Middle frontal gyrus (tissue), 1 donor: ENCODE measurements around the gene ASB8.

ENCODE experiments used
- DNase-seq: peaks from one replicate; pipeline ENCODE4 v3.0.0-alpha.2; 2015; ENCODE audit warnings: low spot score; ENCODE audit errors: extremely low spot score

Gene ASB8, protein sequence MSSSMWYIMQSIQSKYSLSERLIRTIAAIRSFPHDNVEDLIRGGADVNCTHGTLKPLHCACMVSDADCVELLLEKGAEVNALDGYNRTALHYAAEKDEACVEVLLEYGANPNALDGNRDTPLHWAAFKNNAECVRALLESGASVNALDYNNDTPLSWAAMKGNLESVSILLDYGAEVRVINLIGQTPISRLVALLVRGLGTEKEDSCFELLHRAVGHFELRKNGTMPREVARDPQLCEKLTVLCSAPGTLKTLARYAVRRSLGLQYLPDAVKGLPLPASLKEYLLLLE

DNA sequence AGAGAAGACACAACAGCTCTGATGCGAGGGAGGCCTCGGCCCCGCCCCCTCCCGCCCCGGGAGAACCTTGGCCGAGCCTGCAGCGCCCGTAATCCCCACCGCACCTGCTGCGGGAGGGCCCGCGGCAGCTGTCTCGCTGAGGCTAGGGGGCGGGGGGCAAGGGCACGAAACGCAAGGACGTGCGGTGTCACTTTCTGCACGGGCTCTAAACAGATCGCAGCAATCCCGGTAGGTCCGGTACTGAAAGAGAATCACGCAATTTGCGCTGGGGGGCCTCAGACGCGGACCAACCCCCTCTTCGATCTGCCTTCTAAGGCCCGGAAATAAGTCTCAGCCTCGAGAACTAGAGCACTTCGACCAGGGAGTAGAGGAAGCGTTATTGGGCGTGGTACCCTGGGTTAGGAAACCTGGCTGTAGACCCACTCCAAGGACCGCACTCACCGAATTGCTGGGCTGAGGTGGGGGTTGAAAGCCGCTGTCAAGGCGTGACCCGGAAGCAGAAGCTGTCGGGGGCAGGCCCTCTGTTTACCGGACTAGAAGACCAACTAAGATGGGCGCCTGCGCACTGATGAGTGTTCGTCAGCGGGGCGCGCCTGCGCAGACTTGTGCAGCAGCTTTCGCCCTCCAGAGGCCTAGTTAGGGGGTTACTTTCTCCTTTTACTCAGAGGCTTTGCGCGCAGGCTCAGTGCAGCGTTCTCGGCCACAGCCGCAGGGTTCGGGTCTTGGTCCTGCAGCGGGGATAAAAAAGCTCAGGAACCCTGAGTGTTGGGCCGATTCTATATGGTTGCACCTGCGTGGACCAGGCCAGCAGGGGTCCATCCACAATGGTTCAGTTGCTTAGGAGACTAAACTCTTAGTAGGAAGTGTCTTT is at the start of gene ASB8:
ASB8 (minus strand) TSS at position 498 of the 871 bp plus-strand sequence. CDS start 4,019 bp downstream, outside the sequence.
- peak; percentile 93 for DNase-seq

DNA sequence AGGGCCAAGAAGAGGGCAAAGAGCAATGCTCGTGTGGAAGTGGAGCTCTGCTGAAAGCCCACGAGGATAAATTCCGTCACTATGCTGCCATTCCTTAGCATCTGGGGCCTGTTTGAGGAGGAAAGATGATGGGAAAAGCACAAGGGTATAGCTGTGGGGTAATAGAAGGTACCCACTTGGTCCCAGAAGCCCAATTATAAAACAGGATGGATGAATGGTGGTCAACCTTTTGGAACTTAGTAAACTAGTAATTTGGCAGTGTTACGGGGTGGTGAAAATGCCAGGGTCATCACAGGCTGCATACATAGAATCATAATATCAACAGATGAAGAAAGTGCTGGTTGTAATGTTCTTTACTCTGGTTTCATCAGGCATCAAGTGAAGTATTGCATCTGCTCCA is 45.9 kb upstream of the ASB8 start, which contains the start of gene OR10AD1:
OR10AD1 (minus strand) TSS at position 101 of the 400 bp plus-strand sequence; CDS start at position 101, 0 bp downstream.
- DNase-seq: no peak

DNA sequence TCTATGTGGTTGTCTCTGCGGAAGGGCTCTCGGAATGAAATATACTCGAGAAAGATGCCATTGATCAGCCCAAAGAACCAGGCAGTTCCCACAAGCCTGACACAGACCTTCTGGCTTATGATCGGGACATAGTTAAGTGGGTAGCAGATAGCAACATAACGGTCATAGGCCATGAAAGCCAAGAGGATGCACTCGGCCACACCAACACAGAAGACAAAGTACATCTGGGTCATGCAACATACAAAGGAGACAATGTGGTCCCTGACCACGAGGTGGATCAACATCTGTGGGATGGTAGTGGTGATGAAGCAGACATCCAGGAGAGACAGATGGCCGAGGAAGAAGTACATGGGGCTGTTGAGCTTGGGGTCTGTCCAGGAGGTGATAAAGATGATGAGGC is 45.5 kb upstream of the ASB8 start:
- DNase-seq: no peak

DNA sequence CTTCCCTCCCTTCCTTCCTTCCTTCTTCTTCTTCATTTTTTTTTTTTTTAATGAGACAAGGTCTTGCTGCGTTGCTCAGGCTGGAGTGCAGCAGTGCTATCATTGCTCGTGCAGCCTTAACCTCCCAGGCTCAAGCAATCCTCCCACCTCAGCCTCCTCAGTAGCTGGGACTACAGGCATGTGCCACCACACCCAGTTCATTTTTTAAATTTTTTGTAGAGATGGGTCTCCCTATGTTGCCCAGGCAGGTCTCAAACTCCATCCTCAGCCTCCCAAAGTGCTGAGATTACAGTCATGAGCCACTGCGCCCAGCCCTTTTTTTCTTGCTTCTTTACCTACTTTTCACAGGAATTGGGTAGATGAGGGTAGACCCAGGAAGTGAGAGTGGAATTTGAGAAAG is 44.2 kb upstream of the ASB8 start:
- no peak for DNase-seq

DNA sequence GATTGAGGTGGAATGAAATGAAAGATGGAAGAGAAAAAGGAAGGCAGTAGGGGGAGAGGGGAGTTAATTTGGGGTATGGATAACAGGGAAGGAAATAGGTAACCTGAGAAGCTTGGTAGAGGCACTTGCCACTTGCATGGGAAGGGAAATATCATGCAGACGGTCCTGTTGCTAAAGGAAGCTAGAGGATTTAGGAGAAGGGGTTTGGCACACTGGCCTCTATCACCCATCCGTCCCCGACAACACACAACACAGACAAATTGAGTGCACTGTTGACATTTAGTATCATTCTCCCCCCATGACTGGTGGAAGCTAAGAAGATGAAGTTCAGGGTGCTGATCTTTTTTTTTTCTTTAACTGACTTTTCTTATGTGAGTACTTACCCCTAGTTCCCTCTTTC is 43.8 kb upstream of the ASB8 start:
- DNase-seq: no peak

DNA sequence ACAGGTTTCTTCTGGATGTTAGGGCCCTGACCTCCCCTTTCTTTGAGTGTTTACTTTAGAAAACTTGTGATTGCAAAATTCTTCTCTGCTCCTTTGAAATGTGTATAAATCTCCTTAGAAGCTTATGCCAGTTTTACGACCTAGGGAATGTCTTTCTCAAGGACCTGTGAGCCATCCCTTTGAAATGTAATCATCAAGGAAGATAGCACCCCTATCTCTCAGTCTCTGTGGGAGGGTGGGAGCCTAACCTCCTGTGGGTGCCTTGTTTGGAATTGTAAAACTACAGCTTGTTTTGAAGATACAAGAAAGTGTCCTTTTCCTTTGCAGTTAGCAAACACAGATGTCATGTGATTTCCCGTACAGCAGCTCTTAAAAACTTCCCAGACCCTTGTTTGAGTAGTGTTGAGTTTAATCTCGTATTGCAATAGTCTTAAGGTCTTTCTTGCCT is 42.5 kb upstream of the ASB8 start:
- no peak for DNase-seq

DNA sequence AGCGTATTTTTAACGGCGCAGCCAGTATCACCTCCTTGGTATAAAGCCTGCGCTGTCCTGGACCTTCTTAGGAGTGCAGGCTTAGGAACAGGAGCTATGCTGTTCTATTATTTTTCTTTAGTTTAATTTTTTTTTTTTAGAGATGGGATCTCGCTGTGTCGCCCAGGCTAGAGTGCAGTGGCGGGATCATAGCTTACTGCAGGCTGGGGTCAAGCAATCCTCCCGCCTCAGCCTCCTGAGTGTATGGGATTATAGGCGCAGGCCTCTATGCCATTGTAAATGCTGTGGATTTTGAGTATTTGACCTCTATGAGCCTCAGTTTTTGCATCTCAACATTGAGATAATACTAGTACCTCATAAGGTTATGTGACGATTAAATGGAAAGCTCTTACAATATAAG is 41.7 kb upstream of the ASB8 start:
- DNase-seq: no peak

DNA sequence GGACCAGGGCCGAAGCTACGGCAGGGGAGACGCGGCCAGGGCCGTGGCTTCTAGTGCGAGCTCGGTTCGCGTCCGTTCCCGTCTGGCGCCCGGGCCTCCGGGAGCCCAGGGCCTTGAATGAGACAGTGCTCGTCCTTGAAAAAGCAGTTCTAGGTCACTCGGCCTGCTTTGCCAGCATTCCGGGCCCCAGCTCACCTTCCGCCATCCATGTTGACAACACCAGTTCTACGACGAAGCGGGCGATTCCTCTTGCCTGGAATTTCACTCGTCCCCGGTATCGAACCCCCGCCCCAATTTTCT is 41.3 kb upstream of the ASB8 start:
- DNase-seq: no peak

DNA sequence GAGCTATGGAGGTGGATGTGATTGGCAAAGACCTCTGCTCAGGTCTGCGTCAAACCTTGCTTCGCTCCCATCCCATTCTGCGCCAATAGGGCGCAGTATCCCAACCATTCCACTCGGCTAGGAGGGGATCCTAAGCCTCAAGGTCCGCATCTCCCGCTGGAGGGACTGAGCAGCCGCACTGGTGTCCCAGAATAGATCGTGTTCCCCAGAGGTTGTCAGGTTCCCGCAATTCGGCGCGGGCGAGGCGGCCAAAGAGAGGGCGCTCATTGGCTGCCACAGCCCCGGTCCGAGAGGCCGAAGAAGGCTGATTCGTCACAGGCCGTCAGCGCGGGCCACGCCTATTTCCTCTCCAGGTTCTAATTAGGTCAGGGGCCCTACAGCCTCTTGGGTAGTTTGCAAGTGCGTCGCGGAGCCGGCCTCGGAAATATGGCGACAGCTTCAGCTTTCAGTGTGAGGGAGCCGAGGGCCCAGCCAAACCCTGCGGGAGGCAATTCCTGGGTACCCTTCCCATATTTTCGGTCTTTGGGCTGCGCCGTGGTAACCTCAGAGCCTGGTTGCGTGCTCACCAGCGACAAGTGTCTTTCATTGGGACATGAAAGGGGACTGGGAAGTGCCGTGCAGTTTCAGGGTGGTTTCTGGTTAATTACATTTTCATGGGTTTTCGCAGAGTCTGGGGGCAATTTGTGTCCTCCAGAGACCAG is 40.8 kb upstream of the ASB8 start:
- peak; percentile 88 for DNase-seq

DNA sequence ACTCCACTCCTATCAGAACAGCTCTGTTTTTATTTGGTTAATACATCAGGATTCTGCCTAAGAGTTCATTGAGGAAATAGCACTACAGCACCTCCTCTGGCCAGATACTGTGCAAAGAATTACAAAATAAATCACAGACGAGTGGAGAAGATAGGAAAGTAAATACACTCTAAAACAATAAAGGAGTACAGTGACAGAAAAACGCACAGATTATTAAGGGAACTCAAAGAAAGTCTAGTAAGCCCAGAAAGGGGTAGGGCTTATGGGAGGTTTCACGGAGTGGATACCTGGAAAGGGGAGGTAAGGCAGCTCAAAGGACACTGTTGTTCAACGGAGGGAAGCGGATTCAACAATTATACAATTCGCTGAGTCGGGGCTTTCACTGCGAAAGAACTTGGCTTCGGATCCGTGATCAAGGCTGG is 40.2 kb upstream of the ASB8 start:
- DNase-seq: no peak

DNA sequence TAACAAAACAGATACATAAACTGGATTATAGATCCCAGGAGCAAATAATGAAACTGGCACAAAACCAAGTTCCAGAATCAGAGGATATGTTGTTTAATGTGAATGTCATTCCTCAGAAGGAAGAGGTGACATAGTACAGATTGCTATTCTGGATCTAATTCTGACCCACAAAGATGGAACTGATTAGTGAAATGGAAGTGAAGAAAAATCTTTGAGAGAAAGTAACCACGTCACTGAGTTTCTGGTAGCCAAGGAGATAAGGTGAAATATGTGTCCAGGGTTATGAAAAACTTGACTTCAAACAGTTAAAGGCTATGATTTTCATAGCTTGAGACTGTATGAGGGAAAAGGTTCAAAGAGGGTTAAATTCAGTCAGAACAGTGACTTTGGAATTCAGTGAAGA is 37.5 kb upstream of the ASB8 start:
- no peak for DNase-seq

DNA sequence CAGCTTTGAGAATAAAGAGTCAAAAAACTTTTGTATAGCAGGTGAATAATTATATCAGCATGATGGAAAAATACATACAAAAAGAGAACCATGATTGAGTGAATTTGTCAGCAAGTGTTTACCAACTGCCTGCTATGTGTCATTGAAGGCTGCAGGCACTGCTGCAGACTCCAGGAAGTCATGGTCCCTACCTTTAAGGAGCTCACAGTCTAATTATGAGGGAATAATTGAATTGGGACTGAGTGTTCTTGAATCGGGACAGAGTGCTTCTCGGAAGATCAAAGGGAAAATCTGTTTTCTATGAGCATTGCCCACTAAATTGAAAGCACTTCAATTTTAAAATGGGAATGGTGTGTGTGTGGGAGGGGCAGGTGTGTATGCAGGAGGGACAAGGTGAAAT is 36.3 kb upstream of the ASB8 start:
- no peak for DNase-seq

DNA sequence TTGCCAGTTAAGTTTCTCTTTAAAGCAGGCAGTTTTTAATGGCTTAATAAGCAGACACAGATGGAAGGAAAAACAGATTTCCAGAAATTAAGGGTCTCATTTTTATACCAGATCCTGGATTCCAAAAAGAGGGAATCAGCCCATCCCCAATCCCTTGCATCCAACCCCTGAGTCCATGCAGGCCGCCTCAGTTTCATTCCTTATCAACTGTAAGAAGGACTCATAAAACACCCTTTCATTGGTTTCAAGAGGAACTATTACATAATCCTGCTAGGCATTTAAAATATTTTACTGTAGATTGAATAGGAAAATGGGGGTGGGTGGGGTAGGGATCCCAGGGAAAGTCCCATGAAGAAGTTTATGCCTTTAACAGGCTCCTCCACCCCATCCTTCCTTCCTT is 35.5 kb upstream of the ASB8 start:
- no peak for DNase-seq

DNA sequence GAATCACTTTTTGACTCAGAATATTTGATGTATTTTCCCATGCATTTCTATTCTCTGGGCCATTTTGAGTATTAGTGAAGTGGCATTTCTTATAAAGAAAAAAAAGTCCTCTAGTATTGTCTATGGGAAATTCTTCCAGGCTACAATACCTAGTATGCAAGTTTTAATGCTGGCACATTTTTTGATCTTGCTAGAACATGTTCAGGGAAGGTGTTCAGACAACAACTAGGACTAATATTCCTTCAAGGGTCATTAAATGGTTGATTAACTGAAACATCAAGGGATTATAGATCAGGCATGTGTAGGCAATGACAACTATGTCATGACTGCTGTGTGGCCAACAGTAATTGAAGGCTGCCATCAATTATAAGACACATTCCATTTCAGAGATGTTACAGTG is 33.8 kb upstream of the ASB8 start:
- no peak for DNase-seq

DNA sequence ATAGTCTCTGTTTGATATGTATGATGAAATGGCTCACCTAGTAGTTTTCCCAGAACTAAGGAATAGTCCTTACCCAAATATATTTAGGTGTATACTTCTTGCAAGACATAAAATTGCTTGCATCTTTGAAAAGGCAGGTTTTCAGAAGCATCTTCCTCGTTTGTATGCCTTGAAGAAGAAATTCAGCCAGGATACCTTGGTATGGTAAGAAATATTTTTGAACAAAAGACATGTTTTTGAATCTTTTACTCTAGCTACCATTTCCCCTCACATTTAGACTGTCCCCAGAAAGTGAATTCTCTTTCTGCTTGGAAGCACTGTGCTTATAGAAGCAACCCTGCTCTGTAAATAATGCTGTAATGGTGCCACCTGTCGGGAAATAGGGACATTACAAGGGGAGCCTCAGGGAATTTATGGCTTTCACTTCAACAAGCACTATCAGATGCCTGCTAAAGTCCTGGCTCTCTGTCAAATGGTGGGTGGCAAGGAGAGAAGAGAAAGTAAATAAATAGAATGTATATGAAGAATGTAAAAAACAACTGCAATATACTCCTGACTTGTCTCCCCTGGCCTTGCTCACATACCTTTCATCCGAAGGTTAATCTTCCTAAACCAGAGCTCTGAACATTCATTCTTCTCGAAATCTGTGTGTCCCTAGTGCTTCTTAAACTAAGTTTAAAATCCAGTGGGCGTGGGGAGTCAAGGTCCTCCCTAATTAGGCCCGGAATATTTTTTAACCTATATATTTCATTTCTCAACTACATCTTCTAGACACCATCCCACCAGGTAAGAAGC is 32.2 kb upstream of the ASB8 start:
- peak; percentile 71 for DNase-seq

DNA sequence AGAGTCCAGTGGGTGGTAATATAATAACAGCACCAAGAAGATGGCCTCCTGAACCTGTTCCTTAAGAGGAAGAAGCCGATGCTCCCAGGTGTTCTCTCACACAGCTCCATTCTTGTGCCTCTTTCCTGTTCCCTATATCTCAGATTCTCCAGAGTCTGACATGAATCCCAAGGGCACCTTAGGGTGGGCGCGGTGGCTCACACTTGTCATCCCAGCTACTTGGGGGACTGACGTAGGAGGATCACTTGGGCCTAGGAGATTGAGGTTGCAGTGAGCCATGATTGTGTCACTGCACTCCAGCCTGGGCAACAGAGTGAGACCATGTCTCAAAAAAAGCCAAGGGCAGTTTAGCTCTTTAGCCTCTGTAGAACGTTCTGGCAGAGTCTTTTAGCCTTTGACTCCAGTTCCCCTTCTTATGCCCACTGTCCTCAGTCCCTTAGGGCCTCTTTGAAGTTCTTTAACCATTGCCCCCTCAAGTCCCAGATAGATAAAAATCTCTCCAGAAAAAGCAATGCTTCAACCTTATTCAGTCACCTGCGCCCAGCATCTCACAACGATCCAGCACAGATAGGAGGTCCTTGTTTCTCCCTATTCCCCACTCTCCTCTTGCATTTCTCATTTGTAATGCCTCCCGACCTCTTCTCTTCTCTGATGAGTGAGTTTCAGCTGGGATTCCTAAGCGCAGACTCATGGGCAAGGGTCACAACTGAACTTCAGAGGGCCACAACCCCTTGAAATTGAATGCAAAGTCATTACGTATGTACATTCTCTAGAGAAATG is 30.8 kb upstream of the ASB8 start:
- no peak for DNase-seq

DNA sequence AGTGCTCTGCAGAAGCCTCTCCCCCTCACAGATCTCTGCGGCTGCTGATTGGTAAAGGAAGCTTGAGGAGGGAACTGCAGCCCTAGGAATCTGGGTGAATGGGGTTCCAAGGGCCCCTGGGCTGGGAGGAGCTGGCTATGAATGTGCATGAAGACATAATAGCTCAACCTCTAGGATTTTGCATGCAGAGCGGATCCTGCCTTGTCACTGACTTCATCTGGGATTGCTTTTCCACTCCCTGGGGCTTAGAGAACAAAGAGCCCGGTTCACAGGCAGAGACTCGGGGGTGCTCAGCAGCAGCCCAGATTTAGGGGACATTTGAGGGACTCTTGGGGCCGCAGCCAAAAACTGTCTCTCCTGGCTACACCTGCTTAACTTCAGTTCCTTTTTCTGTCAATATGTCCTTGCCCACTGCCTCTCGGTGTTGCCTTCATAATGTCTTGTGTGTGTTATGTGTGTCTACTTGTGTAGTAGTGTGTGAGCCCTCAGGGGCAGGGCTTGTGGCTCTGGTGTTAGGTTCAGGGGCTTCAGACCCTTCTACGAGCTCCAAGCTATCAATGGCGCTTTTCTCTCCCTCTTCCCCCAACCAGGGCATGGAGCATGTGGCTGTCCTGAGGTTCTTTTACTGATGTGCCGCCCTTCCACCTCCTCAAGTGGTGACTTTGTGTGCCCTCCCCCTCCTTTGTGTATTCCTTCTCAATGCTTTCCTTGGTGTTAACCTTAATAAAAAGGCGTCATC is 28.0 kb upstream of the ASB8 start:
- DNase-seq: no peak

DNA sequence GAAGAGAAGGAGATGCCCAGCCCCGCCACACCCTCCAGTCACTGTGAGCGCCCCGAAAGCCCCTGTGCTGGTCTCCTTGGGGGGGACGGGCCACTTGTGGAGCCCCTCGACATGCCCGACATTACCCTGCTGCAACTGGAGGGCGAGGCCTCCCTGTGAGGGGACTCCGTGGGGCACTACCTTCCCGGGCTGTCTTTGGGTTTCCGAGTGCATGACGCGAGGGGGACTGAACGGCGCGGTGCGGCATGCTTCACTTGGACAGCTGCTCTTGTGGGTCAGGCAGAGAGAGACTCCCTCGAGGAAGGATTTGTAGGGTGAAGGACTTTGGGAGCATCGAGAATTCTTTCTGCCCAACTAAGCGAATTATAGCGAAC is 27.2 kb upstream of the ASB8 start:
- DNase-seq: no peak

DNA sequence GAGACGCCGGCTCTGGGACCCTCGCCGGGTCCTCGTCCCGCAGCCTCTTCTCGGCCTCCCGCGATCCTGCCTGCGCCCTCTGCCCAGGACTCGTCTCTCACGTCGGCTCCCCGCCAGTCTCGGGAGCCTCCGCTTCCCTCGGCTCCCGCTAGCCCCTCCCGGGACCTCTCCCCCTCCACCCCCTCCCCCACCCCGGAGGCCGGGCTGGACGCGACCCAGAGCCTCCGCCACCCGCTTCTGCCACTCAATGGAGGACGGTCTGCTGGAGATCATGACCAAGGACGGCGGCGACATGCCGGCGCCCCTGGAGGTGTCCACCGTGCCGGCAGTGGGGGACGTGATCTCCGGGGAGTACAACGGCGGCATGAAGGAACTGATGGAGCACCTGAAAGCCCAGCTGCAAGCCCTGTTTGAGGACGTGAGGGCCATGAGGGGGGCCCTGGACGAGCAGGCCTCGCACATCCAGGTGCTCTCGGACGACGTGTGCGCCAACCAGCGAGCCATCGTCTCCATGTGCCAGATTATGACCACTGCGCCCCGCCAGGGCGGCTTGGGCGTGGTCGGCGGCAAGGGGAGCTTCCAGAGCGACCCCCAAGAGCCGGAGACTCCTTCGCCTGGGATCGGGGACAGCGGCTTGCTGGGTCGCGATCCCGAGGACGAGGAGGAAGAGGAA is 26.7 kb upstream of the ASB8 start:
- no peak for DNase-seq
